GM20000 (cell line): ENCODE results near the gene PPP2R2D.

ENCODE experiments used
- DNase-seq: peaks from one replicate; pipeline ENCODE4 v3.0.0; 2012; ENCODE audit warnings: low spot score
- TF ChIP-seq, protein P1 (sequence below): IDR thresholded peaks from 2 replicates; pipeline ENCODE4 v1.5.1; 2012; ENCODE audit warnings: mild to moderate bottlenecking, control low read depth; ENCODE audit errors: extremely low read depth, missing control alignments

The PPP2R2D gene

GRCh38 chr10:131905603-131906268 is 4.9 kb downstream of the PPP2R2D start:
- no peak for DNase-seq

GRCh38 chr10:131906269-131906639 is 5.4 kb downstream of the PPP2R2D start:
- no peak for DNase-seq
- TF ChIP-seq, protein P1, sequence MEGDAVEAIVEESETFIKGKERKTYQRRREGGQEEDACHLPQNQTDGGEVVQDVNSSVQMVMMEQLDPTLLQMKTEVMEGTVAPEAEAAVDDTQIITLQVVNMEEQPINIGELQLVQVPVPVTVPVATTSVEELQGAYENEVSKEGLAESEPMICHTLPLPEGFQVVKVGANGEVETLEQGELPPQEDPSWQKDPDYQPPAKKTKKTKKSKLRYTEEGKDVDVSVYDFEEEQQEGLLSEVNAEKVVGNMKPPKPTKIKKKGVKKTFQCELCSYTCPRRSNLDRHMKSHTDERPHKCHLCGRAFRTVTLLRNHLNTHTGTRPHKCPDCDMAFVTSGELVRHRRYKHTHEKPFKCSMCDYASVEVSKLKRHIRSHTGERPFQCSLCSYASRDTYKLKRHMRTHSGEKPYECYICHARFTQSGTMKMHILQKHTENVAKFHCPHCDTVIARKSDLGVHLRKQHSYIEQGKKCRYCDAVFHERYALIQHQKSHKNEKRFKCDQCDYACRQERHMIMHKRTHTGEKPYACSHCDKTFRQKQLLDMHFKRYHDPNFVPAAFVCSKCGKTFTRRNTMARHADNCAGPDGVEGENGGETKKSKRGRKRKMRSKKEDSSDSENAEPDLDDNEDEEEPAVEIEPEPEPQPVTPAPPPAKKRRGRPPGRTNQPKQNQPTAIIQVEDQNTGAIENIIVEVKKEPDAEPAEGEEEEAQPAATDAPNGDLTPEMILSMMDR, result no peak

More at GRCh38 chr10:131905603-131906268, 4.9 kb downstream of the PPP2R2D start:
- TF ChIP-seq, protein P1, result no peak

GRCh38 chr10:131907679-131908078 is 6.9 kb downstream of the PPP2R2D start:
- TF ChIP-seq, protein P1, result no peak
- no peak for DNase-seq

- DNase-seq, result no peak
- TF ChIP-seq, protein P1, result no peak
These were observed 7.3 kb downstream of the PPP2R2D start for GRCh38 chr10:131908151-131908550.

DNA sequence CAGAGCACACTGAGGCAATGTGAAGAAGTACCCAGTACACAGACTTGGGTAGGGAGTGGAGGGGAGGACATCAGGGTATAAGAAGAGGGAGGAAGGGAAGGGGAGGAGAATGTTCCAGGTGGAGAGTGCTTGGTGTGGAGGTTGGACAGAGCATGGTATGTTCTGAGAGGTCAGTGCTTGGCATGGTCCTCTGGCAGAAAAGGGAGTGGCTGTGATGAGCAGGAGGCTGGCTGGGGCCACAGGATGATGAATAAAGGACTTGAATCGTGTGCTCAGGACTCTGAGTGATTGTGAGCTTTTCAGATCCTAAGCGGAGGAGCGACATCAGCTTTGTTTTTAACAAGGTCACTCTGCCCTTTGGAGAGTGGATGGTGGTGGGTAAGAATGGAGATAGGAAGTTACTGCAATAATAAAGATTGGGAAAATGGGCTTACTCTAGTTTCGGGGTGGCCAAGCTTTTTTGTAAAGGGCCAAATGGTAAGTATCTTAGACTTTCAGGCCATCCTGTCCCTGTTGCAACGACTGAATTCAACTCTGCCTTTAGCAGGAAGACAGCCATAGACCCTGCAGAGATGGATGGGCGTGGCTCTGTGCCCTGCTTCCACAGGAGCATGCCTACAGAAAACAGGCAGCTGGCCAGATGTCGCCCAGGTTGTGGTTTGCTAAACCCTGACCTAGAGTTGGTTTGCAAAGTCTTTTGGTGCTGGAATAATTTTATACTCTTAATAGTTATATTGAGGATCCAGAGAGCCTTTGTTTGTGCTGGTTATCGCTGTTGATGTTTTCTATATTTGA is 8.4 kb downstream of the PPP2R2D start:
- TF ChIP-seq, protein P1, result no peak
- DNase-seq, result no peak

- DNase-seq, result no peak
- TF ChIP-seq, protein P1, result no peak
These were observed 9.1 kb downstream of the PPP2R2D start for GRCh38 chr10:131909929-131910328.

- DNase-seq, result no peak
- TF ChIP-seq, protein P1, result no peak
These were observed 10.0 kb downstream of the PPP2R2D start for GRCh38 chr10:131910663-131911314.
